ENCODE results near the gene FREM1. TPM values are rescaled to one million over a fixed set of nuclear protein-coding genes. Genes with fewer than 3 reads are reported as not detected.

The FREM1 gene
- total and polyA plus RNA-seq, 2 donors (not counting 1 experiment from before 2014, with no cell fraction given): not detected

- POLR2A ChIA-PET: no interaction called here
- CTCF ChIA-PET: no interaction called here
- no peak overlapping the region for H3K4me3 Mint-ChIP-seq
- no peak overlapping the region for H3K4me3 ChIP-seq (ENCODE audit: control extremely low read depth in 1 of 5, extremely low read depth in 1 of 5, insufficient read depth in 1 of 5, low read depth in 2 of 5, low read length in 4 of 5)
- no peaks in the 10 kb centered on the region for H4K20me1 ChIP-seq (ENCODE audit: control insufficient read depth, insufficient read depth, low read length, poor library complexity, severe bottlenecking)
- H2AFZ ChIP-seq (ENCODE audit: insufficient read depth, low read depth, low read length, poor library complexity, severe bottlenecking): no peak overlapping the region
- ATAC-seq (ENCODE audit: low read depth) (no peak), DNase-seq (no peak)
- no peaks in the 10 kb centered on the region for H3K4me1 ChIP-seq (ENCODE audit: control insufficient read depth in 2 of 2, insufficient read depth in 2 of 2, low read length in 2 of 2)
- no peaks in the 10 kb centered on the region for H3K36me3 ChIP-seq (replicated peaks in 1 of 2; ENCODE audit: control extremely low read depth in 1 of 2, control insufficient read depth in 1 of 2, extremely low read depth in 1 of 2, insufficient read depth in 2 of 2, low read length in 1 of 2)
- no peaks in the 10 kb centered on the region for H3K27me3 Mint-ChIP-seq
- intact Hi-C loops (cut with micrococcal nuclease): no loop called here
- no peak overlapping the region for H3K9ac ChIP-seq (ENCODE audit: low read length)
- no peak for TF ChIP-seq EZH2 (IDR thresholded peaks at IDR 0.05; ENCODE audit: borderline replicate concordance, insufficient read depth, low read depth, low read length, poor library complexity, severe bottlenecking)
- TF ChIP-seq CTCF (IDR thresholded peaks at IDR 0.05): no peak
- H3K27ac ChIP-seq (ENCODE audit: low read length in 2 of 2): no peak overlapping the region
- H3K4me2 ChIP-seq (replicated peaks; ENCODE audit: low read depth, low read length, poor library complexity, severe bottlenecking): no peak overlapping the region
- no CpG with 5 or more reads among the region's 2 CpGs for WGBS (ENCODE audit: insufficient coverage)
- H3K9me3 Mint-ChIP-seq (ENCODE audit: insufficient read depth): no peaks in the 10 kb centered on the region
- no peaks in the 10 kb centered on the region for H3K27me3 ChIP-seq (replicated peaks in 1 of 4; ENCODE audit: control extremely low read depth in 1 of 4, control insufficient read depth in 3 of 4, insufficient read depth in 4 of 4, low read length in 3 of 4)
- H3K79me2 ChIP-seq (ENCODE audit: control insufficient read depth, insufficient read depth, low read length): no peaks in the 10 kb centered on the region
- H3K4me1 Mint-ChIP-seq: no peaks in the 10 kb centered on the region
- no peaks in the 10 kb centered on the region for H3K9me3 ChIP-seq (ENCODE audit: control extremely low read depth in 1 of 3, control insufficient read depth in 2 of 3, insufficient read depth in 1 of 3, low read length in 2 of 3)
- H3K27ac Mint-ChIP-seq: no peak overlapping the region
Observed at GRCh38 chr9:14932641-14933040, 22.4 kb upstream of the FREM1 start.

- Histone ChIP-seq H3K36me3 (replicated peaks in 1 of 2; ENCODE audit: control extremely low read depth in 1 of 2, control insufficient read depth in 1 of 2, extremely low read depth in 1 of 2, insufficient read depth in 2 of 2, low read length in 1 of 2) (no peaks in the 10 kb centered on the region), H3K4me3 (ENCODE audit: control extremely low read depth in 1 of 5, extremely low read depth in 1 of 5, insufficient read depth in 1 of 5, low read depth in 2 of 5, low read length in 4 of 5) (no peak overlapping the region), H3K9ac (ENCODE audit: low read length) (no peak overlapping the region), H3K4me1 (ENCODE audit: control insufficient read depth in 2 of 2, insufficient read depth in 2 of 2, low read length in 2 of 2) (no peaks in the 10 kb centered on the region), H3K9me3 (ENCODE audit: control extremely low read depth in 1 of 3, control insufficient read depth in 2 of 3, insufficient read depth in 1 of 3, low read length in 2 of 3) (no peaks in the 10 kb centered on the region), H3K27ac (ENCODE audit: low read length in 2 of 2) (no peak overlapping the region), H3K4me2 (replicated peaks; ENCODE audit: low read depth, low read length, poor library complexity, severe bottlenecking) (no peak overlapping the region), H2AFZ (ENCODE audit: insufficient read depth, low read depth, low read length, poor library complexity, severe bottlenecking) (no peak overlapping the region), H3K27me3 (replicated peaks in 1 of 4; ENCODE audit: control extremely low read depth in 1 of 4, control insufficient read depth in 3 of 4, insufficient read depth in 4 of 4, low read length in 3 of 4) (no peaks in the 10 kb centered on the region), H3K79me2 (ENCODE audit: control insufficient read depth, insufficient read depth, low read length) (no peaks in the 10 kb centered on the region), H4K20me1 (ENCODE audit: control insufficient read depth, insufficient read depth, low read length, poor library complexity, severe bottlenecking) (no peaks in the 10 kb centered on the region)
- Mint-ChIP-seq H3K4me1 (no peaks in the 10 kb centered on the region), H3K27ac (no peak overlapping the region), H3K4me3 (no peak overlapping the region), H3K27me3 (no peaks in the 10 kb centered on the region), H3K9me3 (ENCODE audit: insufficient read depth) (no peaks in the 10 kb centered on the region)
- TF ChIP-seq EZH2 (IDR thresholded peaks at IDR 0.05; ENCODE audit: borderline replicate concordance, insufficient read depth, low read depth, low read length, poor library complexity, severe bottlenecking) (no peak), CTCF (IDR thresholded peaks at IDR 0.05) (no peak)
- POLR2A ChIA-PET: no interaction called here
- intact Hi-C loops (cut with micrococcal nuclease): no loop called here
- DNase-seq (no peak), ATAC-seq (ENCODE audit: low read depth) (no peak)
- CTCF ChIA-PET: no interaction called here
Observed at GRCh38 chr9:14932231-14932630, 22.0 kb upstream of the FREM1 start.
